Muscle of leg (tissue), 11 donors: ENCODE data around the gene ADIG. TPM values are rescaled to one million over a fixed set of nuclear protein-coding genes. Genes with fewer than 3 reads are reported as not detected.

Source experiments
- DNase-seq: peaks from one replicate; pipeline ENCODE4 v3.0.0; 2013
- H3K27ac ChIP-seq: one replicate; pipeline ENCODE4 v1.5.1; 2013; ENCODE audit warnings: mild to moderate bottlenecking, low read length, control low read depth
- H3K27me3 ChIP-seq: one replicate; pipeline ENCODE4 v1.6.1; 2013; ENCODE audit warnings: low read length; ENCODE audit not compliant: control insufficient read depth, insufficient read depth
- H3K36me3 ChIP-seq: one replicate; pipeline ENCODE4 v1.6.1; 2013; ENCODE audit warnings: low read length; ENCODE audit not compliant: control insufficient read depth, insufficient read depth
- H3K4me1 ChIP-seq: one replicate; pipeline ENCODE4 v1.6.1; 2013; ENCODE audit warnings: low read length; ENCODE audit not compliant: control insufficient read depth, insufficient read depth
- H3K4me3 ChIP-seq: one replicate; pipeline ENCODE4 v1.5.1; 2013; ENCODE audit warnings: low read length, control low read depth
- H3K9me3 ChIP-seq: replicated peaks from 2 replicates; pipeline ENCODE4 v1.6.1; 2013; ENCODE audit warnings: low read depth, low read length; ENCODE audit not compliant: control insufficient read depth
- WGBS: methylation state at CpG from one replicate; pipeline ENCODE4 v1.1.5; 2013; ENCODE audit warnings: missing lambda C conversion rate; ENCODE audit not compliant: insufficient coverage; 5-methylcytosine and 5-hydroxymethylcytosine counted together
- polyA plus RNA-seq, 8 donors: library from polyadenylated mRNA; unstranded; fragments of 120-200 nt; gene quantifications; one replicate each; pipeline versions ENCODE4 v1.2.1 to v1.2.3, GENCODE V29; 2013; ENCODE audit warnings: inconsistent platforms in 1 of 8, low replicate concordance in 1 of 8; ENCODE audit not compliant: insufficient read length in 8 of 8, insufficient read depth in 1 of 8
- total RNA-seq: library from RNA; stranded (reverse); fragments of 120-200 nt; gene quantifications from one replicate; pipeline ENCODE4 v1.2.4, GENCODE V29; 2013

ADIG gene
- total and polyA plus RNA-seq, 9 donors: not detected

DNA sequence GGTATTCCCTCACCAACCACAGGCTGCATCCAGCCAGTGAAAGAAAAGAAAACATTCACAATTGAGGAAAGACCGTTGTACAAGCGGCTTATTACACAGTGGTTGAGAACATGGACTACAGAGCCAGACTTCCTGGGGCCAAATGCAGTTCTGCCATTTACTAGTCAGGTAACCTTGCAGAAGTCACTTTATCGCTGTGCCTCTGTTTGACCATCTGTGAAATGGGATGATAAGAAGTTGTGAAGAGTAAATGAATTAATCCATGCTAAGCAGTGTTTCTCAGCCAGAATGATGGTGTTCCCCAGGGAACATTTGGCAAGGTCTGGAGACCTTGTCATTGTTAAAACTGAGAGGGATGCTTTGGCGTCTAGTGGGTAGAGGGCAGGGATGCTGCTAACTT lies 35.5 kb downstream of the ADIG start:
- WGBS: 92% methylated on average over 3 of the region's 4 CpGs

DNA sequence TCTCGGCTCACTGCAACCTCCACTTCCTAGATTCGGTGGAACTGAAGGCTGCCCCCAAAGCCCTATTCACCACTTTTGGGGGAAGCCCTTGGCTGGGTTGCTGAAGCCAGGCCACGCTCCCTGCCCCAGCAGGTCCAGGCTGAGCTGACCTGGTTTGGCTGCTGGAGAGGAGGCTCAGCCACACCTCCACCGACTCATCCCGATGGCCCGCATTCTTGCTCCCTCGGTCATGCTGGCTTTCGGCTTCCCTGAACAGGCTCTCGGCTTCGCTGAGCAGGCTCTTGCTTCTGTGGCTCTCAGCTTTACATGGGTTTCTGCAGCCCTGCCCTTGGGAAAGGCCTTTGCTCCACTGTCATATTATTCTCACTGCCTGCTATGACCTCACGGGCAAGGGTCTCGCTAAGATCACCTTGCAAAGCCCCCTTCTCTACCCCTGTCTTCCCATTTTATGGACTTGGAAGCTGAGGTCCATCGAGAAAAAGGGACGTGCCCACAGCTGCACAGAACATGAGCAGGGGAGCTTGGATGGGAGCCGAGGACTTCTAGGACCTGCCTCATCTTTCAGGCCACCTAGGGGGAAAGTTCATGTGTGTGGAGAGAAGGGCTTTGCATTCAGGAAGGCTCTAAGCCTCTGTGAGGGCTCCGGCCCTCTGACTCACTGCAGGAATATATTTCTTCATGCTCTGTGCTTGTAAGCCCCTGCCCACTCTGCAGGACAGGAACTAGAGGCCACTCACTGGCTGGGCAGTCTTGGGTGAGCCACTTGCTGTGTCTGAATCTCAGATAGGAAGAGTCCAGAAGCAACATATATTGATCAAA lies 36.2 kb downstream of the ADIG start:
- no peak for DNase-seq

More for the DNA sequence above, 35.5 kb downstream of the ADIG start:
- DNase-seq: no peak
- Histone ChIP-seq H3K36me3 (no peaks in the 10 kb centered on the region), H3K27ac (no peak overlapping the region), H3K4me3 (no peak overlapping the region), H3K27me3 (peaks cover 31% of the 10 kb centered on the region), H3K4me1 (no peaks in the 10 kb centered on the region), H3K9me3 (no peaks in the 10 kb centered on the region)

DNA sequence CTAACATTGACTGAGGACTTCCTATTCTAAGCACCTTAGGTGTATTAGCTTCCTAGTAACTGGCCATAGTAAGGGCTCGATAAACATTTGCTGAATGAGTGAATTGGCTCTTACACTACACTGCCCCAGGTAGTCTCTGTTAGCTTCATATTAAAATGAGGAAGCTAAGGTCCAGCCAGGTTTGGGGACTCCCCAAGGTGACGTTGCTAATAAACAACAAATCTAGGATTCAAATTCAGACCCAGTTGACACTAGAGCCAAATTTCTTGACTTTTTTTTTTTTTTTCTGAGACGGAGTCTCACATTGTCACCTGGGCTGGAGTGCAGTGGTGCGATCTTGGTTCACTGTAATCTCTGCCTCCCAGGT lies 36.8 kb downstream of the ADIG start:
- peaks cover 31% of the 10 kb centered on the region for H3K27me3 ChIP-seq
- no peaks in the 10 kb centered on the region for H3K9me3 ChIP-seq
- 80% methylated on average over 4 of the region's 4 CpGs for WGBS

More for the DNA sequence above, 36.2 kb downstream of the ADIG start:
- Histone ChIP-seq H3K27ac (no peak overlapping the region), H3K27me3 (peaks cover 31% of the 10 kb centered on the region), H3K36me3 (no peaks in the 10 kb centered on the region), H3K4me3 (no peak overlapping the region), H3K4me1 (no peaks in the 10 kb centered on the region), H3K9me3 (no peaks in the 10 kb centered on the region)
- 66% methylated on average over 12 of the region's 16 CpGs for WGBS

DNA sequence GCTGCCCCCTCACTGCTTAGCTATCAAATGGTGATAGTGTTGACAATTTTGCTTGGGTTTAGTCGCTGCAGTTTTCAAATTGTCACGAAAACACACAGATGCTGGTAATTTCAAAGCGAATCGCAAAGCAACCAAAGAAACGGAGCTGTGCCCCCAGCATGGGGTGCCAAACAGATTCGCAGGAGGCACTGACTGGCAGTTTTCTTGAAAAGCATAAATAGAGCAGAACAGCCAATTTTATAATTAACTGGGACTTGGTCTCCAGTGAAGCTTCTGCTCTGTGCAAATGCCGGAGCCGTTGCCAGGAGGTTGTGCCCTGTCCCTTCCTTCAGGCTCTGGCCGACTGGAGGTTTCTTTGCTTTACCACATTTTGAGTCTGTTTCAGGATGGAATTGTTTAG lies 39.4 kb downstream of the ADIG start:
- H3K9me3 ChIP-seq: no peaks in the 10 kb centered on the region
- WGBS: 74% methylated on average over 7 of the region's 9 CpGs

More for the DNA sequence above, 36.8 kb downstream of the ADIG start:
- H3K4me1 ChIP-seq: no peaks in the 10 kb centered on the region
- H3K36me3 ChIP-seq: no peaks in the 10 kb centered on the region
- H3K4me3 ChIP-seq: no peak overlapping the region
- no peak overlapping the region for H3K27ac ChIP-seq
- no peak for DNase-seq

DNA sequence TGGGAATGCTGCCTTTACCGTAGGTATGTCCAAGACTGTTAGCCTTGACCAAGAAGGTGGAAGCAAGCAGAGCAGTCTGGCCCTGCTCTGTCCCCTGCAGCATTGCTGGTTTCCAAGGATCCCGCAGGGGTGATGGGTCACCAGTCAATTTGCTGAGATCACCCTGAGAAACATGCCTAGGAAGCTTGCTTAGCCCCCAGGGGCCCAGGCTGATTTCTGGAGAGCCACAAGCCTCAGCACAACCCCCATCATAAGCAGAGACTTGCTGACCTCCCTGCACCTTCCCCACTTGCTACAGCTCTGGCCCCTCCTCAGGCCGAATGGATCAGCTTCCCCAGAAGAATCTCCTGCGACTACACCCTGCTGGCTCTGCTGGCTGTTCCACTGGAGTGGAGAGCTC lies 42.1 kb downstream of the ADIG start:
- H3K27me3 ChIP-seq: peaks cover 18% of the 10 kb centered on the region
- no peak overlapping the region for H3K4me3 ChIP-seq
- 49% methylated on average over 2 of the region's 4 CpGs for WGBS
- no peaks in the 10 kb centered on the region for H3K36me3 ChIP-seq
- H3K27ac ChIP-seq: no peak overlapping the region
- H3K9me3 ChIP-seq: no peaks in the 10 kb centered on the region
- DNase-seq: no peak
- no peaks in the 10 kb centered on the region for H3K4me1 ChIP-seq

More for the DNA sequence above, 39.4 kb downstream of the ADIG start:
- Histone ChIP-seq H3K27me3 (peaks cover 28% of the 10 kb centered on the region), H3K4me1 (no peaks in the 10 kb centered on the region), H3K4me3 (no peak overlapping the region), H3K27ac (no peak overlapping the region), H3K36me3 (no peaks in the 10 kb centered on the region)
- no peak for DNase-seq

DNA sequence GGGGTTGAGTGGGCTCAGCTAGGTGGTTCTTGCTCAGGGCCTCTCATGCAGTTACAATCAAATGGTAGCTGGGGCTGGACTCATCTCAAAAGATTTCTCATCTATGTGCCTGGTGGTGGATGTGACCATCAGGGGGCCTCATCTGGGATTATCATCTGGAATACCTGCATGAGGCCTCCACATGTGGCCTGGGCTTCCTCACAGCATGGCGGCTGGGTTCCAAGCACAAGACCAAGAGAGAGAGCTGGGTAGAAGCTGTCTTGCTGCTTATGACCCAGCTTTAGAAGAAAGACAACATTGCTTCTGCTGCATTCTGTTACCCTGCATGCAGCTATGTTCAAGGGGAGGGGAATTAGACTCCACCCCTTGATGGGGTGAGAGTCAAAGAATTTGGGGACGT lies 43.1 kb downstream of the ADIG start:
- no peak overlapping the region for H3K27ac ChIP-seq
- WGBS: 85% methylated on average over 1 of the region's 2 CpGs
- H3K27me3 ChIP-seq: peaks cover 15% of the 10 kb centered on the region
- H3K4me1 ChIP-seq: no peaks in the 10 kb centered on the region
- DNase-seq: no peak
- no peak overlapping the region for H3K4me3 ChIP-seq
- H3K9me3 ChIP-seq: no peaks in the 10 kb centered on the region
- no peaks in the 10 kb centered on the region for H3K36me3 ChIP-seq

DNA sequence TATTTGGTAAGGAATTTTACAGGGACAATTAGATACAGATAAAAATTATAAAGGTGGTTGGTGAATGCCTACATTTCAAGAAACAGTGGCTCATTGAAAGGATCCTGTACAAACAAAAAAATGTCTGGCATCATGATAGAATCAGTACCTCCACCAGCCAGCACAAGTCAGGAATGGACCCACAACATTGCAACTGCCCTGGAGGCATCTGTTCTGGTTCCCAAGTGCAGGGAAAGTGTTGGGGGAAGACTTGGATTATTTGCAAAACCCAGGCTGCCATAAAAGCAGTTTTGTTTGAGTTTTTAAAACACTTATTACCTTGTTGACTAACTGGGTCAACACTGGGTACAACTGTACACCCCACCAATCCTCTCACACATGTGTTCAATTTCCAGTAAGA lies 44.9 kb downstream of the ADIG start:
- H3K36me3 ChIP-seq: no peaks in the 10 kb centered on the region
- no peak overlapping the region for H3K27ac ChIP-seq
- no peak overlapping the region for H3K4me3 ChIP-seq
- DNase-seq: no peak
- H3K9me3 ChIP-seq: no peaks in the 10 kb centered on the region
- H3K4me1 ChIP-seq: no peaks in the 10 kb centered on the region
- peaks cover 13% of the 10 kb centered on the region for H3K27me3 ChIP-seq

DNA sequence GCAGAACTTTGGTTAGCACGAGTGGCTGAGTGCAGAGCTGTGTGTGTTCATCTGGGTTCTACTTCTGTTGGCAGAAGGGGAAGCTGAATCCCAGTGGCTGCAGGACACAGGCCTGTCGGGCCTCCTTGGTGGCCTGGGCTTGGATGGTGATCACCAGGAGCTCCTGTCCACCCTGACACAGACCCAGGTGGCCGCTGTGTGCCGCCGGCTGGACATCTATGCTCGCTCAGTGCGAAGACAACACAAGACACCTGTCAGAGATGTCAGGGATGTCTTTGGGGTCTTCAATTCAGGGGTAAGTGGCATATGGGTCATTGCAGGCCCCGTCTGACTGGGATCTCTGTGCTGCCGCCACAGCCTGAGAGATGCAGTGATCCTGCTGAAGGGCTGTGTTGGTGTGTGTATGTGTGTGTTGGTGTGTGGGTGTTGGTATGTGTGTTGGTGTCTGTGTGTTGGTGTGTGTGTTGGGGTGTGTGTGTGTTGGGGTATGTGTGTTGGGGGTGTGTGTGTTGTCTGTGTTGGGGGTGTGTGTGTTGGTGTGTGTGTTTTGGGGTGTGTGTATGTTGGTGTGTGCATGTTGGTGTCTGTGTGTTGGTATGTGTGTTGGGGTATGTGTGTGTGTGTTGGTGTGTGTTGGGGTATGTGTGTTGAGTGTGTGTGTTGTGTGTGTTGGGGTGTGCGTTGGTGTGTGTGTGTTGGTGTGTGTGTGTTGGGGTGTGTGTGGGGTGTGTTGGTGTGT lies 46.1 kb downstream of the ADIG start:
- Histone ChIP-seq H3K36me3 (no peaks in the 10 kb centered on the region), H3K9me3 (no peaks in the 10 kb centered on the region), H3K27ac (no peak overlapping the region), H3K27me3 (peaks cover 10% of the 10 kb centered on the region), H3K4me3 (no peak overlapping the region), H3K4me1 (no peaks in the 10 kb centered on the region)
- no peak for DNase-seq
- WGBS: 79% methylated on average over 10 of the region's 10 CpGs

DNA sequence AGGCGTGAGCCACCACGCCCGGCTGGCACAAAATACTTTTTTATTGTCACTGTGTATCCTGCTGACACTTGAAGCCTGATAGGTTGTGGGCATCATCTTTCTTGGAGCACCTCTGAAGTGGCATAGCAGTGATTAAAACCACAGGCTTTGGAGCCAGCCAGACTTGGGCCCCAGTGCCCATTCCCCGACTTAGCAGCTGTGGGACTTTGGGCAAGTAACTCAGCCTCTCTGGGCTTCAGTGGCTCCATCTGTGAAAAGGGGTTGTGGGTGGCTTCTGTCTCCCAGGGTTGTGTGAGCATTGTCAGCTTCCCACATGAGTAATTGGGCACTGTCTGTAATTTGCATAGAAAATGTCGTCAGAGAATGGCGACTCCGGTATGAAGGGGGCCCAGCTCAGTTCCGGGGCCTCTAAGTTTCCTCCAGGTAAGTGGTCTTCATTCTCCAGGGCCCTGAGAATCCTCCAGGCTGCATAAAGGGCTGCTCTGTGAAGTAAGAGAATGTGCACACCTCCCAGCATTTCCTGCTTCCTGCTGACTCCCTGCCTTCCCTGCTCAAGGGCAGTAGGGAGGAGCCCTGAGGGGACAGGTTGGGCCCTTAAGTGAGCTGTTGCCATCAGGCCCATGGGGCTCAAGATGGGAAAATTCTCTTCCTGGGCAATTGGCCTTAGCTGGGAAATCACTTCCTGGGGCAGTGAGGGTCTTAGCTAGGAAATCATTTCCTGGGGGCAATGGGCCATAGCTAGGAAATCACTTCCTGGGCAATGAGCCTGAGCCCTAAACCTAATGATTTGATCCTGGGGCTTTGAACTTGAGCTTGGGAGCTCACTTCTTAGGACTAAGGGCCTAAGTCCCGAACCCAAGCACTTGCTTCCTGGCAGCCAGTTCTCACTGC lies 47.8 kb downstream of the ADIG start:
- Histone ChIP-seq H3K9me3 (no peaks in the 10 kb centered on the region), H3K4me1 (no peaks in the 10 kb centered on the region), H3K27me3 (peaks cover 5% of the 10 kb centered on the region), H3K27ac (no peak overlapping the region), H3K36me3 (no peaks in the 10 kb centered on the region), H3K4me3 (no peak overlapping the region)
- DNase-seq: no peak
- WGBS: 83% methylated on average over 6 of the region's 9 CpGs

DNA sequence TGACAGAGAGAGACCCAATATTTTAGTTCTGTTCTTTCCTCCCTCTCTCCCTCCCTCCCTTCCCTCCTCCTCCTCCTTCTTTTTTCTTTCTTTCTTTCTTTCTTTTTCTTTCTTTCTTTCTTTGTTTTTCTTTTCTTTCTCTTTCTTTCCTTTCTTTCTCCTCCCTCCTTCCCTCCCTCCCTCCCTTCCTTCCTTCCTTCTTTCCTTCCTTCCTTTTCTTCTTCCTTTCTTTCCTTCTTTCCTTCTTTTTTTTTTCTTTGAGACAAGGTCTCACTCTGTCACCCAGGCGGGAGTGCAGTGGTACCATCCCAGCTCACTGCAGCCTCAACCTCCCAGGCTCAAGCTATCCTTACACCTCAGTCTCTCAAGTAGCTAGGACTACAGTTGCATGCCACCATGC lies 49.0 kb downstream of the ADIG start:
- H3K9me3 ChIP-seq: no peaks in the 10 kb centered on the region
- H3K27ac ChIP-seq: no peak overlapping the region
- no peaks in the 10 kb centered on the region for H3K4me1 ChIP-seq
- no peak overlapping the region for H3K4me3 ChIP-seq
- DNase-seq: no peak
- no peaks in the 10 kb centered on the region for H3K36me3 ChIP-seq
- 83% methylated on average over 1 of the region's 1 CpG for WGBS
- peaks cover 7% of the 10 kb centered on the region for H3K27me3 ChIP-seq
